HTERT RPE-1 (cell line): ENCODE data around the gene SLIT3.

Source experiments
- in situ Hi-C: fragments of 300-500 bp; cut with MboI; formaldehyde crosslinking; loops from 4 replicates; pipeline ENCODE4 v1.14.3; 2020; ENCODE audit warnings: low sequenced_read_pairs

SLIT3 gene

GRCh38 chr5:169006842-169007790 is 293.8 kb downstream of the SLIT3 start:
- in situ Hi-C loops, result no loop called here

GRCh38 chr5:169004551-169004950 is 296.4 kb downstream of the SLIT3 start:
- in situ Hi-C loops, result no loop called here

DNA sequence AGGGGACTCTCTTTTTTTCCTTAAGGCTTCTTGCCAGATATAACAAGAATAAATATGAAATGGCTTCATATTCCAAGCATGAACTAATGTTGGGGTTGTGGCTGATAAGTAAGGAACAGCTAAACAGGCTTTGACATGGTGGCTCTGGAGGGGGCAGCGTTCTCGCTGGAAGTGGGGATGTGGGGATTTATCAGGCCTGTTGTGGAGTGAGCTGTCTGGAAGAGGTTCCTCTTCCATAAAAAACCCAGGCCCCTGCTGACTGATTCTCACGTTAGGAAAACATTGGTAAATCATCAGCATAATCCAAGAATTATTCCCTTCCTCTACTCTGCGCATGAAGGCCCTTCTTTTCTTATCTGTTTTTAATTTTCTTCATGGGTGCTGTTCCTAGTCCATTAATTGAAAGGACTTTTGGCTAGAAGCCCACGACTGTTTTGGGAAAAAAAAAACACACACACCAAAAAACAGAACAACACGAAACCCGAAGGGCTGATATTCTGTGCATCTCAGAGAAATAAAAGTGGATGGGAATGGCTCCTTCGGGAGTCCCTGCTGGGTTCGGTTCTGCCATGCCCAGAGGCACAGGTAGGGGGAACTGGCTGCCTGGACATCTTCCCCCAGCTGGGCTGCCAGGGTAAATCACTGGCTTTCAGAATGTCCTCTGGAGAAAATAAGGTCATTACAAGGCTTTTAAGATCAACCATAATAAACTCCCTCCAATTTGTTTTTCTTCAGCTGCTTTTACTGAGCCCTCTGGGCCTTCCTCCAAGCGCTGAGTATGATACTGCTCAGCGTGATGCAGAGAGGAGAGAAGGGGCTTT is 297.0 kb downstream of the SLIT3 start:
- in situ Hi-C loops, result no loop called here

GRCh38 chr5:169002953-169003555 is 297.9 kb downstream of the SLIT3 start:
- in situ Hi-C loops, result no loop called here

DNA sequence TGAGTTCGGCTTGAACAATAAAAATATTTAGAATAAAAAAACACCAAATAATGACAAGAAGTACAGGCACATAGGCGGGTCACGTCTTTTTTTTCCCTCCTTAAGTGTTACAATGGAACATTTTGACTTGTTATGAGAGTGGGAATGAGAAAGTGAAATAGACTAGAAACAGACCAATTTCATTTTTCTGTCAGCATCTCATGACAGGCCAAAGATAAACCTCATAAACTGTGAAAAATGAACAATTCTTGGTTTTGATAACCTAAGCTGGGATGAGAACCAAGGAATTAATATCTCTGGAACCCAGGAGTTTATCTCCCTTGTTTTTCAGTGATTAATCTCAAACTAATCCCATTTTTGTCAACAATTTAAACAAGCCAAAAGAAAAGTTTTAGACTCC is 299.5 kb downstream of the SLIT3 start:
- in situ Hi-C loops, result no loop called here

DNA sequence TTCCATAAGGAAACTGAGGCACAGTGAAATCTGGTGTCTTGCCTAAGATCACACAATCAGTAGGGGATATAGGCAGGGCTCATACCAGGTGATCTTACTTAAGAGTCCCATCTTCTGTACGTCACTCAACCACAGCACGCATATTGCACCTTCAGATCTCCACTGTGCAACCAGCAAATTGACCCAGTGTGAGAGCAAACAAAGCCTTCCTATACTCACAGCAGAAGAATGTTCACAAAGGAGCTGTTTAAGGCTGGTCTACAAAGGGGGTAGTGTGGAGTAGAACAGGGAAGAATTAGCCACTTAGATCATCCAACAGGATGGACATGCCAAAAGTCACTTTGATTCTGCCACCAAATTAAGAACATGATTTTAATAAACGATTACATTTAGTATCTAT is 305.9 kb downstream of the SLIT3 start:
- in situ Hi-C loops, result no loop called here

- in situ Hi-C loops, result no loop called here
Observed at GRCh38 chr5:168992687-168993086, 308.3 kb downstream of the SLIT3 start.

DNA sequence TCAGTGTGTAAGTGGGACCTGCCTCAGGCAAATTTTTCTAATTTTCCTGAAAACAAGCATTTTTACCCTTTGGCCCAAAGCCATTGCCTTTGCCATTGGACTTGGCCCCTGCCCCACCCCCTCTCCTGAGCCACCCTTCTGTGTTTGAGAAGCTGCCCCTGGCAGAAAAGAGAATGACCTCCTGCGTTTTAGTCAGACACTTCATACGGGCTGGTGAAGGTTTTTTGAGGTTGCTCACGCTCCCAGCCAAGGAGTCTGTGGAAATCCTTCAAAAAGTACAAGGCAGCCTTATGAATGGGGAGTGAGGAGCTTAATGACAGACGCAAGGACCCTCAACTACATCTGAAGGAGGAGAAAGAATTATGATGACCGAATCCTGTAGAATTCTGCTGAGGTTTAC is 308.9 kb downstream of the SLIT3 start:
- in situ Hi-C loops, result no loop called here

DNA sequence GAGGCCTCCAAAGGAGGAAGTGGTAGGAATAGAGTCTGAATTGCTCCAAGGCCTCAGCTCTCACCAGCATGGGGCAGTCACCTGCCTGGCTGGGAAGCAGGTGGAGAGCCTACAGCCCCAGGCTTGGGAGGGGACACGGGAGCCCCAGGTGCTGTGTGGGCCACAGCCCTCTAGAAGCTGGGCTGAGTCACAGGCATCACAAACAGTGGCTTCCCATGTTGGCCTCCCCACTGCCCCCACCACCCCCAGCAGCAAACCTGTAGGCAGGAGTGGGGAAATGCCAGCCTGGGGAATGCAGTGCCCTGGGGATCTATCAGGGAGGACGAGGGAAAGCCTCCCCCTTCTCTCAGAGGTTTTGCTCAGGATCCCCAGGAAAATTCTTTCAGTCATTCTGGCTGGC is 309.6 kb downstream of the SLIT3 start:
- in situ Hi-C loops, result no loop called here

DNA sequence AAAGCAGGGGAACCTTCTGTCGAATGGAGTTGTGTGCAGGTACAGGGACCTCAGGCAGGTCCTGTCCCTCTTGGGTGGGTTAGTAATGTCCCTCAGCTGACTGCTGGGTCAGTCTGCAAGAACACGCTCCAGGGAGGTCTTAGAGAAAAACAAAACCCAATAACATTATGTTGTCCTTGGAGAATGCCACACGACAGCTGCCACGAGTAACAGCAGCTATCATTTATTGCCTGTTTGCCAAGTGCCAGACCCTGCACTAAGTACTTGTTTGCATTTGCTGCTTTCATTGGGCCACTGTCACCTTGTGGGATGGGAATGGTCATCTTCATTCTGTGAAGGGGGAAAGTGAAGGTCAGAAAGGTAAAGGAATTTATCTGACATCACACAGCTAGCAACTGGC is 310.3 kb downstream of the SLIT3 start:
- in situ Hi-C loops, result no loop called here

DNA sequence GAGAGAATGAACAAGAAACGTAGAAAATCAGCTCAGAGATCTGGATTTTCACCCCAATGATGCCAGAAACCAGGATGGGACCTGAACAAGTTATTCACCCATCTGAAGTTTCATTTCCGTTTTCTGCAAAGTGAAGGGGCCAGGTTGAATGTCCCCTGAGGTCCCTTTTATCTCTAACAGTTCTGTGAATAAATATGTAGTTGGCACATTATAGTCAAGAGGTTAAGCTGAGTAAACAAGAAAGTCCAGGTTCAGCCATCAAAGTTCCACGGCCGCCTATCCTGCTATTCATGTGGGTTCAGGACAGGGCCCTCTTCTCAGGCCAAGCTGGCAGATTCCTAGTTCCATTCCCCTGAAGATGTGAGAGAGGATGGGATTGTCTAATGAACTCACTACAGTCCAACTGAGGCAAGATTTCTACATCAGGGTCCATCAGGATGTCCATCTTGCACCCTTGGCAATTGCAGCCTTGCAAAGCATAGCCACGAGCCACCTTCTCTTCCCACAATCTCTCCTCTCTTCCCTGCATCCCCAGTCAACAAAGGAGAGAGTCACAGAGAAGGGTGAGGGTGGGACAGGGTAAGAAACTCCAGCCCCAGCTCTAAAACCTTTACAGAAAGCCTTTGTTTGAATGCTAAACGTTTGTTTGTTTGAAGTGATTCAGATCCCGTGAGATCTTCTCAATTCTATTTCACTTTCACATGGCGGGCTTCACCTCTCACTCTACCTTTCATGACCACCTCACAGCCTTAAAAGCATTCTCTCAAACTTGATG is 311.0 kb downstream of the SLIT3 start:
- in situ Hi-C loops, result no loop called here

GRCh38 chr5:168988699-168989098 is 312.2 kb downstream of the SLIT3 start:
- in situ Hi-C loops, result no loop called here

- in situ Hi-C loops, result no loop called here
Observed at GRCh38 chr5:168987543-168988300, 313.2 kb downstream of the SLIT3 start.

- in situ Hi-C loops, result no loop called here
Observed at GRCh38 chr5:168985454-168985853, 315.5 kb downstream of the SLIT3 start.

DNA sequence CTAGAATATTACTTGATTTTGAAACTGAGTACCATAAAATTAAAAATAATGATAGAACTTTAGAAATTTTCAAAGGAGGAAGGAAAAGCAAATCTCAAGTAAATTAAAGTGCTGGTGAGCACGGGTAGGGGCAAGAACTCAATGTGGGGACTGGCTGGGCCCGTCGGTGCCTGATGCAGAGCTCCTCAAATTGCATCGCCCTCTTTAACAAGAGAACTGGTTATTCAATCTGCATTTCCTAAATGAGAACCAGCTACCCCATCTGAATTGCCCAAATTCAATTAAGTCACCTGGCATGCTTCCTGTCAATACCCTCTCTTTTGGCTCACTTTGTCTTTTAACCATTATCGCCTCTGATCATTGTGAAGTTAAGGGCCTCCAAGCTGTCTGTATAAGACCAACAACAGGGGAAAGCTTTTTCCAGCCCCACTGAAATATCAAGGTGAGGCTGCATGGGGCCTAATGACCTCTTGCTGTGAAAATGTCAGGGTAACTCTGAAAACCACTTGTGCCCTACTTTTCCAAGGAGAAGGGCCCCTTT is 316.7 kb downstream of the SLIT3 start:
- in situ Hi-C loops, result no loop called here

DNA sequence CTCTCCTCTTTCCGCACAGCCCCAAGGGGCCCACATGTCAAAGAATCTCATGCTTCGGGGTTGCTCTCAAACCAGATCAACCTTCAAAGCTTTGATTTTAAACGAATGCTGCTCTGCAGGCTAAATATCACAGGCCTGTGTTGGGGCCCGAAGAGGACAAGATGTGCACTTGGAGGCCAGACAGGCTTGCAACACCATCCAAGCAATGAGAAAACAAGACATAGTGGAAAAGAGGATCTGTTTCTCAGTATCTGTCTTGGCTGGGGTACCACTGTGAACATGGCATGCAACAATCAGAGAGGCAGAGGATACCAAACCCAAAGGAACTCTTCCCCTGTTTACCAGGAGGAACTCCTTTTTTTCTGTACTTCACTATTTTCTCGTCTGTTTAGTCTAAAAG is 321.8 kb downstream of the SLIT3 start:
- in situ Hi-C loops, result no loop called here

GRCh38 chr5:168978500-168978899 is 322.4 kb downstream of the SLIT3 start:
- in situ Hi-C loops, result no loop called here

- in situ Hi-C loops, result no loop called here
Observed at GRCh38 chr5:168978015-168978414, 322.9 kb downstream of the SLIT3 start.

- in situ Hi-C loops, result no loop called here
Observed at GRCh38 chr5:168976311-168976970, 324.5 kb downstream of the SLIT3 start.
